K562 (cell line): Measurements from ENCODE around the gene KRT8. TPM values are rescaled to one million over a fixed set of nuclear protein-coding genes. Genes with fewer than 3 reads are reported as not detected.
A peak's percentile ranks its signal among the peaks of the same experiment; 100 is the strongest.

Experiments used
- CLOCK ChIP-seq: fragments of 250-450 bp; sonication (Bioruptor Pico); IDR thresholded peaks from 2 replicates; pipeline ENCODE4 v1.4.0; 2020; ENCODE audit warnings: mild to moderate bottlenecking, moderate library complexity, borderline replicate concordance
- CTCF ChIP-seq, 3 experiments: IDR thresholded peaks in 2 of 3; conservative IDR thresholded peaks in 1 of 3; 2 replicates each; pipeline ENCODE4 v1.5.1; 2011 to 2012; ENCODE audit warnings: low read length in 3 of 3, mild to moderate bottlenecking in 3 of 3, control low read depth in 2 of 3, improper control_type of control experiment in 1 of 3, inconsistent platforms in 1 of 3, low read depth in 1 of 3, mixed read lengths in 1 of 3, moderate library complexity in 1 of 3; ENCODE audit not compliant: insufficient read depth in 2 of 3
- PHB2 ChIP-seq: fragments of 450-650 bp; IDR thresholded peaks from 2 replicates; pipeline ENCODE4 v1.6.1; 2017; ENCODE audit warnings: low read depth
- POLR2A ChIP-seq: fragments of 450-650 bp; conservative IDR thresholded peaks from 2 replicates; pipeline ENCODE4 v1.6.1; 2016
- SNIP1 ChIP-seq: fragments of 450-650 bp; IDR thresholded peaks from 2 replicates; pipeline ENCODE4 v1.7.1; 2017; ENCODE audit warnings: low read depth, mild to moderate bottlenecking
- UBTF ChIP-seq, 2 experiments: IDR thresholded peaks; 2 replicates each; pipeline ENCODE4 v1.6.1; 2012; ENCODE audit warnings: improper control_type of control experiment in 2 of 2, low read depth in 2 of 2, low read length in 2 of 2, borderline replicate concordance in 1 of 2
- polyA plus RNA-seq, 8 experiments: library from polyadenylated mRNA; depleted of rRNA in 4 of 8; stranded (reverse) in 5 of 8; unstranded in 3 of 8; fragments of >200 nt; fragmentation: Nextera tagmentation in 2 of 8; fragmentation: Illumina TruSeq in 1 of 8; extraction: Ambion mirVana in 2 of 8; extraction: Trizol in 1 of 8; gene quantifications; 2 replicates each; pipeline versions ENCODE4 v1.2.1 to v1.2.3, GENCODE V29; 2011 to 2014; ENCODE audit warnings: inconsistent platforms in 1 of 8, missing spikeins in 1 of 8
- total RNA-seq, 7 experiments: library from RNA; depleted of rRNA in 6 of 7; stranded (reverse); fragments of >200 nt in 6 of 7; fragmentation: Illumina TruSeq in 2 of 7; extraction: Trizol in 2 of 7; gene quantifications; 2 replicates each; pipeline versions ENCODE4 v1.2.1 to v1.2.3, GENCODE V29; 2011 to 2021; ENCODE audit warnings: low replicate concordance in 1 of 7

KRT8 gene
- total and polyA plus RNA-seq, 9 of the 15 experiments (the other 6 are each of a cell fraction or from before 2014, with no cell fraction given) = 41.5 to 661 (median 260) TPM

- TF ChIP-seq CLOCK (CRISPR knock-in tag) (no peak), POLR2A (peak; percentile 66), PHB2 (no peak), SNIP1 (peak; percentile 63; the same call in 1 of the 2 replicates), UBTF (IDR thresholded peaks at IDR 0.05; ENCODE audit: borderline replicate concordance in 1 of 2, low read depth in 2 of 2, low read length in 2 of 2) (peak in 1 of 2 experiments; percentile 72; a peak in 2 of 4 replicates), CTCF (IDR thresholded peaks at IDR 0.05 in 2 of 3, conservative IDR thresholded peaks at IDR 0.05 in 1 of 3; ENCODE audit: insufficient read depth in 2 of 3, low read depth in 1 of 3, low read length in 3 of 3) (peak in 1 of 3 experiments; percentile 12; a peak in 1 of 6 replicates)
Observed at GRCh38 chr12:52903855-52904508, 894 bp downstream of the KRT8 start (continued).
